Tibial nerve (tissue), 3 donors: ENCODE measurements around the gene DGKI.

Source experiments
- CTCF ChIP-seq, 5 experiments: fragments of 200-600 bp in 3 of 5; fragments of 450-650 bp in 2 of 5; sonication (generic) in 3 of 5; IDR thresholded peaks; one replicate each; pipeline ENCODE4 v1.5.1; 2016 to 2019; ENCODE audit warnings: antibody characterized with exemption in 5 of 5, mild to moderate bottlenecking in 3 of 5, moderate library complexity in 2 of 5
- POLR2A ChIP-seq, 2 donors: fragments of 450-650 bp; IDR thresholded peaks; one replicate each; pipeline ENCODE4 v1.6.1; 2017; ENCODE audit warnings: antibody characterized with exemption in 2 of 2, mild to moderate bottlenecking in 2 of 2, moderate library complexity in 2 of 2

GRCh38 chr7:137421366-137421765 lies 425.4 kb downstream of the DGKI start:
- TF ChIP-seq CTCF (IDR thresholded peaks at IDR 0.05) (no peak), POLR2A (IDR thresholded peaks at IDR 0.05) (no peak)
